KG1 (cell line): Measurements from ENCODE around the gene MLXIPL.
"Not testable (repeated sequence)": the region's sequence is repeated elsewhere in the genome, so short reads cannot be mapped to it uniquely, and the experiment has no call there.

ENCODE experiments used
- DNase-seq: peaks from one replicate; lab custom pipeline; 2025; lab: John Stamatoyannopoulos, UW

MLXIPL gene, protein sequence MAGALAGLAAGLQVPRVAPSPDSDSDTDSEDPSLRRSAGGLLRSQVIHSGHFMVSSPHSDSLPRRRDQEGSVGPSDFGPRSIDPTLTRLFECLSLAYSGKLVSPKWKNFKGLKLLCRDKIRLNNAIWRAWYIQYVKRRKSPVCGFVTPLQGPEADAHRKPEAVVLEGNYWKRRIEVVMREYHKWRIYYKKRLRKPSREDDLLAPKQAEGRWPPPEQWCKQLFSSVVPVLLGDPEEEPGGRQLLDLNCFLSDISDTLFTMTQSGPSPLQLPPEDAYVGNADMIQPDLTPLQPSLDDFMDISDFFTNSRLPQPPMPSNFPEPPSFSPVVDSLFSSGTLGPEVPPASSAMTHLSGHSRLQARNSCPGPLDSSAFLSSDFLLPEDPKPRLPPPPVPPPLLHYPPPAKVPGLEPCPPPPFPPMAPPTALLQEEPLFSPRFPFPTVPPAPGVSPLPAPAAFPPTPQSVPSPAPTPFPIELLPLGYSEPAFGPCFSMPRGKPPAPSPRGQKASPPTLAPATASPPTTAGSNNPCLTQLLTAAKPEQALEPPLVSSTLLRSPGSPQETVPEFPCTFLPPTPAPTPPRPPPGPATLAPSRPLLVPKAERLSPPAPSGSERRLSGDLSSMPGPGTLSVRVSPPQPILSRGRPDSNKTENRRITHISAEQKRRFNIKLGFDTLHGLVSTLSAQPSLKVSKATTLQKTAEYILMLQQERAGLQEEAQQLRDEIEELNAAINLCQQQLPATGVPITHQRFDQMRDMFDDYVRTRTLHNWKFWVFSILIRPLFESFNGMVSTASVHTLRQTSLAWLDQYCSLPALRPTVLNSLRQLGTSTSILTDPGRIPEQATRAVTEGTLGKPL

DNA sequence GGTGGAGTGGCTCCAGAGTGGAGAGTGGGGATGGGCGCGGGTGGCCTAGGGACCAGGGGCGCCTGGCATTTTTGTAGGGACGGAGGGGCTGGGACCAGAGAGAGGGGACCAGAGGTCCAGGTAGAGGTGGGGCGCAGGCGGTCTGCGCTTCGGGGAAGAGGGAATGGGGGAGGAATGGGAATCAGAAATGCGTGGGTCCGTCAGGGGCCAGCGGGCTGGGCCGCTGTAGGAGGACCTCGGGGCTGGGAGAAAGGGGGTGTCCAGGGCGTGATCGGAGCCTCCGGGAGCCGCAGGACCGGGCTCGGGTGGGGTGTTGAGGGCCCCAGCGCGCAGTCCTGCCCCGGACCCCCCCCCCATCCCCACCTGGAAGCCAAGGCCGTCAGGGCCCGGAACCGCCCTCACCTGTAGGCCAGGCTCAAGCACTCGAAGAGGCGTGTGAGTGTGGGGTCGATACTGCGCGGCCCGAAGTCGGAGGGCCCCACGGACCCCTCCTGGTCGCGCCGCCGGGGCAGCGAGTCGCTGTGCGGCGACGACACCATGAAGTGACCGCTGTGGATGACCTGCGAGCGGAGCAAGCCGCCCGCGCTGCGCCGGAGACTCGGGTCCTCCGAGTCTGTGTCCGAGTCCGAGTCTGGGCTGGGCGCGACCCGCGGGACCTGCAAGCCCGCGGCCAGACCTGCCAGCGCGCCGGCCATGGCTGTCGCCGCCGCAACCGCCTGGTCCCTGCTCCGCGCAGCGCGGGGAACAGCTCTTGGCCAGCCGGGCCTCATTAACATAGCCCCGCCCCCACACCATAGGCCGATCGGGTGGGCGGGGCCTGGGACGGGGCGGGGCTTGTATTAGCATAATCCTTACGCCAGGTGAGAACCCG is at the start of gene MLXIPL:
TSS of gene MLXIPL (minus strand) at position 725 of the 871 bp plus-strand sequence. CDS start at position 695, 30 bp downstream.
- no peak for DNase-seq

DNA sequence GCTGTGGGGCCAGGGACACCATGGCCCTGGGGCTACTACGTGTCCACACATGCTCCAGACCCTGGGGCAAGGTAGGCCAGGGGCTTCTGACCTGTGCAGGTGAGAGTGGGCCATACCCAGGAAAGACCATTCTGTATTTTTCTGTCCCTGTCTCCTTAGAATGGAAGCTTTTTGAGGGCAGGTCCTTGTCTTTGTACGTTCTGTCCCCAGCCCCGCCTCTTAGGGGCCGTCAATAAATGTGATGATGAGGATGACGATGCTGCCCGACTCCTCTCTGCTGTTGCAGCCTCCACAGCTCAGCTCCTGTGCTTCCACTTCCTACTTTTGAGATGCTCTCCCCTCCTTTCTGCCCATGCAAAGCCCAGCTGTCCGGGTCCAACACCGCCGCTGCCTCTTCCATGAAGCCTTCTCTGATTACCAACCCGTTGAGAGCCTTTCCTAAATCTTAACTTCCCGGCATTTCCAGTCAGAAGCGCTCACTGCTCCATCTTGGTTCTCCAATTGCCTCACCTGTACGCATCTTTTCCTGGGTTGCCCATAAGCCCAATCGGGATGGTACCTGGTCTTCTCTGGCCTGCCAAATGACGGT is 47.6 kb upstream of the MLXIPL start:
- DNase-seq: no peak

DNA sequence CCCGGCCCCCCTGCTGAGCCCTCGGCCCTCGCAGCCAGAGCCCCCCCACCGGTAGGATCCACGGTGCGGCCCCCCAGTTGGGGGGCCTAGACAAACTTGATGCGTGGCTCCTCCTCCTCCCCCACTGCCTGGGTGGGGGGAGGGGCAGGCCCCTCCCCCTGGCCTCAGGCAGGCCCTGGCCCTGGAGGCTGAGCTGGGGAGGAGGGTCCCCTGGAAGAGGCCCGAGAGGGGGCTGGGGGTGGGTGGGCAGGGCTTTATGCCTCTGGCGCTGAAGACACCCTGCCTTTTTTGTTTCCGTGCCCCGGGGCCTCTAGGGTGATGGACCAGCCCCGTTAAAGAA is 47.0 kb upstream of the MLXIPL start:
- no peak for DNase-seq

DNA sequence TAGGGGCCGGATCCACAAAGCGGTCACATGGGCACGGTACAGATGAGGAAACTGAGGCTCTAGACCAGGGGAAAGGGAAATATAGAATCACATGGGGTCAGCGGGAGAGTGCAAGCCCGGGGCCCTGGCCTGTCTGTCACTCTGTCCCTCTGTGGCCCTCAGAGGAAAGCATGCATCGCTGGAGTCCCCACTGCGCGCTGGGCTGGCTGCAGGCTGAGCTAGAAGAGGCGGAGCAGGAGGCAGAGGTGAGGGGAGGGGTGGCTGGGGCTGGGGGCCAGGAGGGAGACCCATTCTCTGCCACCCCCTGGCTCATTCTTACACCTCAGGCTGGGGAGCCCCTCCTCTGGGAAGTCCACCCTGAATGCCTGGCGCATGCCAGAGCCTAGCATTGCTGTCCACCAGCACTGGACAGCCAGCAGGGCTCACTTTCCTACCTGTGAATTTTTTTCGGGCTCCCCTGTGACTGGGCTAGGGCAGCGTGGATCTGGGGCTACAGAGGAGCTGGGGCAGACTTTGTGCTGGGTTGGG is 45.6 kb upstream of the MLXIPL start:
- no peak for DNase-seq

DNA sequence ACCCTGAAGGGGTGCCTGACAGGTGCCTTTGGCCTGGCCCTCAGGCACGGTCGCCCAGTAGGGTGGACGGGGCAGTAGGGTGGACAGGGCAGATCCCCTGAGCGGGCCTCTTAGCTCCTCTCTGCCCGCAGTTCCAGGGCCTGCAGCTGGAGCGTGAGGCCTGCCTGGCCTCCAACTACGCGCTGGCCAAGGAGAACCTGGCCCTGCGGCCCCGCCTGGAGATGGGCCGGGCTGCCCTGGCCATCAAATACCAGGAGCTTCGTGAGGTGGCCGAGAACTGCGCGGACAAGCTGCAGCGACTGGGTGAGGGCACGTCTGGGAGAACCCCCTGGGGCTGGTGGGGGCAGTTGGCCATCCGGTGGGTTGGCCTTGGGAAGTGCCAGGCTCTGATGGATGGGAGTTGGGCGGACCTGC is 45.0 kb upstream of the MLXIPL start:
- DNase-seq: no peak

DNA sequence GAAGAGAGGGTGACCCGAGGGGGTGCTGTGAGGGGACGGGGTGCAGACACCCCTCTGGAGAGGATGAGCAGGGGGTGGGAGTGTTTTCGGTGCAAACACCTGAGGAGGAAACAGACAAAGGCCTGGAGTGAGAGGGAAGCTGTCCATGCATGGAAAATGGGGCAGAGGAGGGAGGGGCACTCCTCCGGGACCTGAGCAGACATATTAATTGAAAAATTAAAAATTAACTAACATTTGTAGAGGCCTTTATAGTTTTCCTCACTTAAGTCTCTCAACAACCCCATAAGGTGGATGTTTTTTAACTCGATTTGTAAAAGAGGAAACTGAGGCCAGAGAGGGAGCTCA is 44.5 kb upstream of the MLXIPL start:
- DNase-seq: no peak

DNA sequence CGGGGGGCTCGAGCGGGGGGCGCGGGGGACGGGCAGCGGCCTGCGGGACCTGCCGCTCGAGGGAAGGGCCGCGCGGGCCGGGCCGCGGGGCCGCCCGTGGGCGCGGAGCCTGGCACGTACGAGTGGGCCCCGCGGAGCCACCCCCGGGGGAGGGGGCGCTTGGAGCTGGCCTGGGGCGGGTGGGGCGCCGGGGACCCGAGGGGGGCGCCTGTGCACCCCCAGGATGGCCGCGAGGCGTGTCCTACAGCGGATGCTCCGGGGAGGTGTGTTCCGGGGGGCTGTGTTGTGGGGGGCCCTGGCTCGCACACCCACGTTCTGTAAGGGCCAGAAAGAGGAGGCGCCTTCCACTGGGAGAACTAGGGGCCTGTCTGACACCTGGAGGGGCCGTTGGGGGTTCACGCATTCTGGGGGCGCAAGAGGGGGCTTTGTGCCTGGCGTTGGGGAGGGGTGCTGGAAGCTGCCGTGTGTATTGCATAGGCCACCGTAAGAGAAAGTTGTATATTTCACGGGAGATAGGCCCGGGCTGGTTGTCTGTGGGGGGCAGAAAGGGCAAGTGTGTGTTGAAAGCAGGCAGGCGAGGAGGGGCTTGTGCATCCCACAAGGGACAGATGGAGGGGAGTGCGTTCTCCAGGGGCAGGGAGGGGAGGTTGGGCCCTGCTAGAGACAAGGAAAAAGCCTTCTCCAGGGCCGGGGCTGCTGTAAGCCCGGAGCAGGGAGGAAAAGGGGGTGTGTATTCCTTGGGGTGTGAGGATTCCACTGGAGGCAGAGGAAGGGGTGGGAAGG is 44.0 kb upstream of the MLXIPL start:
- DNase-seq: no peak

DNA sequence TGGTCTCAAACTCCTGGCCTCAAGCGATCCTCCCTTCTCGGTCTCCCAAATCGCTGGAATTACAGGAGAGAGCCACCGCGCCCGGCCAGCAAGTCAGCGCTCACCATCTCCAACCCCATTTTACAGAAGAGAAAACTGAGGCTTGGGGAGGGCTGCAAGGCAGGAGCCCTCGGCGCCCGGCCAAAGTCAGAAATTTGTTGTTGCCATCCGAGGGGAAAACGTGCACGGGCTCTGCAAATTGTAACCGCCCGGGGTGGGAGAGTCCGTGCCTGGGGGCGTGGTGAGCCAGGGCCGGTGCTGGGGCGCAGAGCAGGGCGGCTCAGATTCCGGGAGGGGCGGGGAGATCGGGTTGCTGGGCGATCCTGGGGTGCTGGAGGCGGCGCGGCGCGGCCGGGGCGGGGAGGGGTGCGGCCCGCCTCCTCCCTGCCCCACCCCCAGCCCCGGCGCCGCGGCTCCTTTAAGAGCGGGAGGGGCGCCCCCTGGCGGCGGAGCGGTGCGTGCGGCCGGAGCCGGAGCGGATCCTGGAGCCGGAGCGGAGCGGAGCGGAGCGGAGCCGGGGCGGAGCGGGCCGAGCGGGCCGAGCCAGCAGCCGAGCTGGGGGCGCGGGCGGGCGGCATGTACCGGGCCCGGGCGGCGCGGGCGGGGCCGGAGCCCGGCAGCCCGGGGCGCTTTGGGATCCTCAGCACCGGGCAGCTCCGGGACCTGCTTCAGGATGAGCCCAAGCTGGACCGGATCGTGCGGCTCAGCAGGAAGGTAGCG is 43.2 kb upstream of the MLXIPL start, which contains the start of gene VPS37D:
TSS of gene VPS37D (plus strand) at position 488 of the 759 bp plus-strand sequence. CDS start at position 616, 128 bp downstream.
- peak; percentile 68 for DNase-seq

DNA sequence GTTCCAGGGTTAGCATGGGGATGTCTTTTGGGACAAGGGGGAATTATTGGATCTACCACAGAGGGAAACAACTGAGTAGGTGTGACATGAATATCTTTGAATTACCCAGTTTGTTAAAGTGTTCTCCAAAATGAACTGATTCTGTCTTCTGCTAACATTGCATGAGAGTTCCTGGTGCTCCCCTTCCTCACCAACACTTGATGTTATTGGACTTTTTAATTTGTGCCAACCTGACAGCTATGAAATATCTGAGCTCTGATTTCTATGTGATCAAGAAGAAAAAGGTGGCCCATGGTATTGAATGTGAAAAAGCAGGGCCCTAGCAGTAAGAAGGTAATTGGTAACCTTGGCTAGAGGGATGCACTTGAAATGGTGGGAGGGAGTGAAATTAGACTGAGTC is 38.7 kb upstream of the MLXIPL start:
- no peak for DNase-seq

DNA sequence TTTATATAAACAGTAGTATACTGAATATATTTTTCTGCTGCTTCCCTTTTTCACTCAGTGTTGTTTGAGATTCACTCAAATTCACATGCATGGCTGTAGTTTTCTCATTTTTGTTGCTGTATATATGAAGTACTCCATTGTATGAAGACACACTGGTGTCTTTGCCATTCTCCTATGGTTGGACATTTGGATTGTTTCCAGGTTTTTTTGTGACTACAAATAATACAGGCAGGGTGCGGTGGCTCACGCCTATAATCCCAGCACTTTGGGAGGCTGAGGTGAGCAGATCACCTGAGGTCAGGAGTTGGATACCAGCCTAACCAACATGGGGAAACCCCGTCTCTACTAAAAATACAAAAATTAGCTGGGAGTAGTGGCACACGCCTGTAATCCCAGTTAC is 36.3 kb upstream of the MLXIPL start:
- DNase-seq: not testable (repeated sequence)

DNA sequence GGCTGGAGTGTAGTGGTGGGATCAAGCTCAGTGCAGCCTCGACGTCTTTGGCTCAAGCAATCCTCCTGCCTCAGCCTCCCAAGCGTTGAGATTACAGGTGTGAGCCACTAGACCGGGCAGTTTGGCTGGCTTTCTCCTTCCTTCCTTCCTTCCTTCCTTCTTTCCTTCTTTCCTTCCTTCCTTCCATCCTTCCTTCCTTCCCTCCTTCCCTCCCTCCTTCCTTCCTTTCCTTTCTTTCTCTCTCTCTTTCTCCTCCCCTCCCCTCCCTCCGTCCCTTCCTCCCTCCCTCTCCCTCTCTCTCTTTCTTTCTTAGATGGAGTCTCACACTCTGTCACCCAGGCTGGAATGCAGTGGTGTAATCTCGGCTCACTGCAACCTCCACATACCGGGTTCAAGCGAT is 35.7 kb upstream of the MLXIPL start:
- DNase-seq: no peak

DNA sequence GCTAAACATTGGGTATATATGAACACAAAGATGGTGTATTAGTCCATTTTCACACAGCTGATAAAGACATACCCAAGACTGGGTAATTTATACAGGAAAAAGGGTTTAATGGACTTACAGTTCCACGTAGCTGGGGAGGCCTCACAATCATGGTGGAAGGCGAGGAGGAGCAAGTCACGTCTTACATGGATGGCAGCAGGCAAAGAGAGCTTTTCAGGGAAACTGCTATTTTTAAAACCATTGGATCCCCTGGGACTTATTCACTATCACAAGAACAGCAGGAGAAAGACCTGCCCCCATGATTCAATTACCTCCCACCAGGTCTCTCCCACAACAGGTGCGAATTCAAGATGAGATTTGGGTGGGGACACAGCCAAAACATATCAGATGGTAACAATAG is 31.0 kb upstream of the MLXIPL start:
- not testable (repeated sequence) for DNase-seq

DNA sequence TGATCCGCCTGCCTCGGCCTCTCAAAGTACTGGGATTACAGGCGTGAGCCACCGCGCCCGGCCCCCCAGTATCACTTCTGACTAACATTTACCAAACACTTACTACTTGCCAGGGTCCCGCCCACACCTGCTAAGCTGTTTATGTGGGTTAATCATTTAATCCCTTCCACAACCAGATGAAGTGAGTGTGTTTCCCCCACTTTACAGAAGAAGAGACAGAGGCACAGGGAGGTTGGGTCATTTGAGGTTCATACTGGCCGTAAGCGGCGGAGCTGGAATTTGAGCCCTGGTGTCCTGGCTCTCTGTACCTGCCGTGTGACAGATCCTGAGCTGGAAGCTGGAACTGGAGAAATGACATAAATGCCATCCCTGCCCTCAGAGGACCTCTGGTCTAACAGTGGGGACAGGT is 28.2 kb upstream of the MLXIPL start:
- DNase-seq: no peak

DNA sequence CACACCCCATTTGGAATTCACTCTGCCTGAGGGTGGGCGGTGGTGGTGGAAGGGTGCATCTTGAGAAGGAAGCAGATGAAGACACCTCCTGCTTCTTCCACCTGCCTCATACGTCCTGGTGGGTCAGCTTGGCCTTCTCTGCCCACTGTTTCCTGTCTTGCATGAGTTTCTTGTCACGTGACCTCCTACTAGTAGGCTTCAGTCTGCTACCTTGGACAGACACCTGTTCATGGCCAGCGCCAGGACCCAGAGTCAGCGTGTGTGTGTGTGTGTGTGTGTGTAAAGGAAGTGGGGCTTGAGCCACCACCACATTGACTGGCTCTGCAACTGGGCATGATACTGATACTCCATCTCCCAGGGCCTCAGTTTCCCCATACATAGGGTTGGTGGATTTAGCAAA is 26.2 kb upstream of the MLXIPL start:
- no peak for DNase-seq

DNA sequence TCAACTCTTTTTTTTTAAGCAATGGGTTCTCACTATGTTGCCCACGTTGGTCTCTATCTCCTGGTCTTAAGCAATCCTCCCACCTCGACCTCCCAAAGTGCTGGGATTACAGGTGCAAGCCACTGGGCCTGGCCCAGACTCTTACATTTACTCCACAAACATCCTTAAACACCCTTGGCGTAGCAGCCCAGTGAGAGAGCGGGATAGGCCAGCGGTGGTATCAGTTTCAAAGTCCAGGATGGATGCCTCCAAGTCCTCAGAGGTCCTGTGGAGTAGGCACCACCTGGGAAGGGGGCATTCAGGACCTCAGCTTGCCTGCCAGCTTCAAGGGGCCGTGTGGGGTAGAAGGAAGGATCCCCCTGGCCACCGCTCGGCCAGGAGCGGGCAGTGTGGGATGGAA is 25.3 kb upstream of the MLXIPL start:
- DNase-seq: no peak

DNA sequence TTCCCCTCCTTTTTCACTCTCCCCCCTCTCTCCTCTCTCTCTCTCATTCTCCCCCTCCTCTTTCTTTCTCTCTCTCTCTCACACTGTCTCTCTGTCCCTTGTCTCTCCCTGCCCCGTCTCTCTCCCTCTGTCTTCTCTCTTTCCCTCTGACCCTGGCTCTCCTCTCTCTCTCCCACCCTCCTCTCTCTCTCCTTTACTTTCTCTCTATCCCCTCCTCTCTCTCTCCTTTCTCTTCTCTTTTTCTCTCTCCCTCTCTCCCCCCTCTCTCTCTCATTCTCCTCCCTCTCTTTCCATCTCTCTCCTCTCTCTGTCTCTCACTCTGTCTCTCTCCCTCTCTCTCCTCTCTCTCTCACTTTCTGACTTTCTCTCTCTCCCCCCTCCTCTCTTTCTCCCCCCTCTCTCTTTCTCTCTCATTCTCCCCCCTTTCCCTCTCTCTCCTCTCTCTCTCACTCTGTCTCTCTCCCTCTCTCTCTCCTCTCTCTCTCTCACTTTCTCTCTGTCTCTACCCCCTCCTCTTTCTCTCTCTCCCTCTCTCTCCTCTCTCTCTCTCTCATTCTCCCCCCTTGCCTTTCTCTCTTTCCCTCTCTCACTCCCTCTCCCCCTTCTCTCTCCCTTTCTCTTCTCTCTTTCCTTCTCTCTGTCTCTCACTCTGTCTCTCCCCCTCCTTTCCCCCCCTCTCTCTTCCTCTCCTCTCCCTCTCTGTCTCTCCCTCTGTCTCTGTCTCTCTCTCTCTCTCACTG is 24.4 kb upstream of the MLXIPL start:
- DNase-seq: no peak

DNA sequence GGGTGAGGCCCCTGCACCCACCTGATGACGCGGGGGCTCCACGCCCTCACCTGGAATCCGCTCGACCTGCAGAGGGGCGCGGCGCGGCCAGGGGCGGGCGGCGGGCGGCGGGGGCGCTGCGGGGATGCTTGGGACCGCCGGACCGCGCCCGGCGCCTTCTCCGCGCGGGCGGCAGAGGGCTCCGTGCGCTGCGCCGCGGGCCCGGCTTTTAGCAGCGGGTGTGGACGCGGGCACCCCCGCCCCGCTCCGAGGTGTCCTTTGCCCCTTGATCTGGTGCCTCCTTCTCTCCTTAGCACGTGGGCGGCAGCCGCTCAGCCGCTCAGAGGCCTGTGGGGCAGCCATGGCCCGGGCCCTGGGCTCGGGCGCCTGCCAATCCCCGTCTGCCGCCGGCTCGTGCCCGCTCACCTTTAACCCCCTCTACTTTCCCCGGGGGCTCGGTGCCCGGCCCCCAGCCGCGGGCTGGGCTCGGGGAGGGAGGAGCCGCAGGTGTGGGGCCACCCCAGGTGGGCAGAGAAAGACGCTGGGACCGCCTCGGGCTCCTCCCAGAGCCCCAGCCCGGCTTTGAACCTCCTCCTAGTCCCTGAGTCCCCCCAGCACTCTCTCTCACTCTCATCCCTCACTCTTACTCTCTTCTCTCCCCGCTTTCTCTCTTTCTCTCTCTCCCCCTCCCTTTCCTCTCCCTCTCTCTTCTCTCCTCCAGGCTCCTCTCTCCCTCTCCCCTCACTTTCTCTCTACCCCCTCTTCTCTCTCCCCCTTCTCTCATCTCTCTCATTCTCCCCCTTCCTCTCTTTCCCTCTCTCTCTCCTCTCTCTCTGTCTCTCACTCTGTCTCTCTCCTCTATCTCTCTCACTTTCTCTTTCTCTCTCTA is 23.6 kb upstream of the MLXIPL start:
- no peak for DNase-seq
